ENCODE data around the gene ZBED6. TPM values are rescaled to one million over a fixed set of nuclear protein-coding genes. Genes with fewer than 3 reads are reported as not detected.

The ZBED6 gene, protein sequence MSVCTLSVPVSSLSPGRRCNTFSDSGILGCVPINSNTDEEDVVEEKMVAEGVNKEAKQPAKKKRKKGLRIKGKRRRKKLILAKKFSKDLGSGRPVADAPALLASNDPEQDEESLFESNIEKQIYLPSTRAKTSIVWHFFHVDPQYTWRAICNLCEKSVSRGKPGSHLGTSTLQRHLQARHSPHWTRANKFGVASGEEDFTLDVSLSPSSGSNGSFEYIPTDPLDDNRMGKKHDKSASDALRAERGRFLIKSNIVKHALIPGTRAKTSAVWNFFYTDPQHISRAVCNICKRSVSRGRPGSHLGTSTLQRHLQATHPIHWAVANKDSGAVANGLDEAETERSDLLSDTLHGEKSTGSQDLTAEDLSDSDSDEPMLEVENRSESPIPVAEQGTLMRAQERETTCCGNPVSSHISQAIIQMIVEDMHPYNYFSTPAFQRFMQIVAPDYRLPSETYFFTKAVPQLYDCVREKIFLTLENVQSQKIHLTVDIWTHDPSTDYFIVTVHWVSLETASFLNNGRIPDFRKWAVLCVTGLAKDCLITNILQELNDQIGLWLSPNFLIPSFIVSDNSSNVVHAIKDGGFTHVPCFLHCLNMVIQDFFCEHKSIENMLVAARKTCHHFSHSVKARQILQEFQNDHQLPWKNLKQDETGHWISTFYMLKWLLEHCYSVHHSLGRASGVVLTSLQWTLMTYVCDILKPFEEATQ (N-terminal part only)
- total RNA-seq, result 8.1 TPM

GRCh38 chr1:203795441-203796235 is at the start of gene ZBED6, which contains the start of gene ZC3H11A:
ZBED6 (plus strand) TSS chr1:203795623; CDS start chr1:203797523, 1,900 bp downstream.
ZC3H11A (plus strand) TSS chr1:203795623; CDS start chr1:203817071, 21,448 bp downstream.

GRCh38 chr1:203765029-203765837 is 30.2 kb upstream of the ZBED6 start, which contains the start of gene LAX1:
LAX1 (plus strand) TSS chr1:203765183; CDS start chr1:203765566, 383 bp downstream.

Small RNA genes within 50 kb of the gene (small RNA-seq; reads per million reads assigned to genes)
- 0.10 reads per million for gene ZC3H11A

Other genes with a start within 250 kb of the ZBED6 start
- gene ATP2B4, start 168.8 kb upstream of the ZBED6 start, total RNA-seq, result 58.8 TPM
- 0.23 TPM for gene LAX1, start 30.4 kb upstream of the ZBED6 start, total RNA-seq
- gene ZC3H11A, start within 50 bp of the ZBED6 start, total RNA-seq, result 73.8 TPM
- 65.0 TPM for gene SNRPE, start 66.0 kb downstream of the ZBED6 start, total RNA-seq

All from diencephalon (tissue), 1 donor.